ENCODE results near the gene DLG2.

DNA sequence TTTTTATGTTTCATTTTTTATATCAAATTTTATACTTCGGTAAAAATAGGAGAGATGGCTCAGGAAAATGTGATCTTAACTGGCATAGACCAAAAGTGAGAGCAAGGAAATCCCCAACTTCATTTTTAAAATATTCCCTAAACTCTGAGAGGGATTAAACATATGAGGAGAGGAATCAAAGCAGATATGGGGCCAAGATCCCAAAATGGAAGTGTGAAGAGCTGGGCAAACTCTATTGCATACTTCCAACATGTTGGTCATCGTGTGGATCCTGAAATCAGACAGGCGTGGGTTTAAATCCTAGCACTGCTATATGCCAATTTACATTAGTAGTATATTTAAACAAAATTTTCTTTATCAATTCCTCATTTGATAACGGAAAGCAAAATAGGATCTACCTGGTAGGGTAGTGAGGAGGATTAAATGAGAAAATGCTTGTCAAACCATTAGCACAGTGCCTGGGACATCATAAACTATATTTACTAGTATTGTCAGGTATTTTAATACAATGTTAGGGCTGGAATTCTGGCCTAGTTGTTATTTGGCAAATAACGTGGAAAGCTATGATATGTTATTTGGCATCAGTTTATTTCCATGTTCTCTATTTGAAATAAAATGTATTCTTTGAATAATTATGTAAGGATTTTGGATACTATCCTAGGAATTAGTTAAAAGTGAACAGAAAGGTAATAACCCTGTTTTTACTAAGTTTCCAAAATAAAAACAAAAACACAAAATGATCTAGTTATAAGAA lies 1948.1 kb downstream of the DLG2 start:
- TF ChIP-seq FOXK1 (CRISPR knock-in tag; IDR thresholded peaks at IDR 0.05): no peak
- TF ChIP-seq, protein P1, sequence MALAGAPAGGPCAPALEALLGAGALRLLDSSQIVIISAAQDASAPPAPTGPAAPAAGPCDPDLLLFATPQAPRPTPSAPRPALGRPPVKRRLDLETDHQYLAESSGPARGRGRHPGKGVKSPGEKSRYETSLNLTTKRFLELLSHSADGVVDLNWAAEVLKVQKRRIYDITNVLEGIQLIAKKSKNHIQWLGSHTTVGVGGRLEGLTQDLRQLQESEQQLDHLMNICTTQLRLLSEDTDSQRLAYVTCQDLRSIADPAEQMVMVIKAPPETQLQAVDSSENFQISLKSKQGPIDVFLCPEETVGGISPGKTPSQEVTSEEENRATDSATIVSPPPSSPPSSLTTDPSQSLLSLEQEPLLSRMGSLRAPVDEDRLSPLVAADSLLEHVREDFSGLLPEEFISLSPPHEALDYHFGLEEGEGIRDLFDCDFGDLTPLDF (CRISPR knock-in tag; IDR thresholded peaks at IDR 0.05): no peak
- TF ChIP-seq FOXJ3 (CRISPR knock-in tag; IDR thresholded peaks at IDR 0.05; ENCODE audit: borderline replicate concordance): no peak
- TF ChIP-seq, protein P2, sequence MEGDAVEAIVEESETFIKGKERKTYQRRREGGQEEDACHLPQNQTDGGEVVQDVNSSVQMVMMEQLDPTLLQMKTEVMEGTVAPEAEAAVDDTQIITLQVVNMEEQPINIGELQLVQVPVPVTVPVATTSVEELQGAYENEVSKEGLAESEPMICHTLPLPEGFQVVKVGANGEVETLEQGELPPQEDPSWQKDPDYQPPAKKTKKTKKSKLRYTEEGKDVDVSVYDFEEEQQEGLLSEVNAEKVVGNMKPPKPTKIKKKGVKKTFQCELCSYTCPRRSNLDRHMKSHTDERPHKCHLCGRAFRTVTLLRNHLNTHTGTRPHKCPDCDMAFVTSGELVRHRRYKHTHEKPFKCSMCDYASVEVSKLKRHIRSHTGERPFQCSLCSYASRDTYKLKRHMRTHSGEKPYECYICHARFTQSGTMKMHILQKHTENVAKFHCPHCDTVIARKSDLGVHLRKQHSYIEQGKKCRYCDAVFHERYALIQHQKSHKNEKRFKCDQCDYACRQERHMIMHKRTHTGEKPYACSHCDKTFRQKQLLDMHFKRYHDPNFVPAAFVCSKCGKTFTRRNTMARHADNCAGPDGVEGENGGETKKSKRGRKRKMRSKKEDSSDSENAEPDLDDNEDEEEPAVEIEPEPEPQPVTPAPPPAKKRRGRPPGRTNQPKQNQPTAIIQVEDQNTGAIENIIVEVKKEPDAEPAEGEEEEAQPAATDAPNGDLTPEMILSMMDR (IDR thresholded peaks at IDR 0.05): no peak
- no peak for TF ChIP-seq TEAD4 (CRISPR knock-in tag; IDR thresholded peaks at IDR 0.05)
- TF ChIP-seq, protein P3, sequence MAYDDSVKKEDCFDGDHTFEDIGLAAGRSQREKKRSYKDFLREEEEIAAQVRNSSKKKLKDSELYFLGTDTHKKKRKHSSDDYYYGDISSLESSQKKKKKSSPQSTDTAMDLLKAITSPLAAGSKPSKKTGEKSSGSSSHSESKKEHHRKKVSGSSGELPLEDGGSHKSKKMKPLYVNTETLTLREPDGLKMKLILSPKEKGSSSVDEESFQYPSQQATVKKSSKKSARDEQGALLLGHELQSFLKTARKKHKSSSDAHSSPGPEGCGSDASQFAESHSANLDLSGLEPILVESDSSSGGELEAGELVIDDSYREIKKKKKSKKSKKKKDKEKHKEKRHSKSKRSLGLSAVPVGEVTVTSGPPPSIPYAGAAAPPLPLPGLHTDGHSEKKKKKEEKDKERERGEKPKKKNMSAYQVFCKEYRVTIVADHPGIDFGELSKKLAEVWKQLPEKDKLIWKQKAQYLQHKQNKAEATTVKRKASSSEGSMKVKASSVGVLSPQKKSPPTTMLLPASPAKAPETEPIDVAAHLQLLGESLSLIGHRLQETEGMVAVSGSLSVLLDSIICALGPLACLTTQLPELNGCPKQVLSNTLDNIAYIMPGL (CRISPR knock-in tag; IDR thresholded peaks at IDR 0.05): no peak
- TF ChIP-seq, protein P4, sequence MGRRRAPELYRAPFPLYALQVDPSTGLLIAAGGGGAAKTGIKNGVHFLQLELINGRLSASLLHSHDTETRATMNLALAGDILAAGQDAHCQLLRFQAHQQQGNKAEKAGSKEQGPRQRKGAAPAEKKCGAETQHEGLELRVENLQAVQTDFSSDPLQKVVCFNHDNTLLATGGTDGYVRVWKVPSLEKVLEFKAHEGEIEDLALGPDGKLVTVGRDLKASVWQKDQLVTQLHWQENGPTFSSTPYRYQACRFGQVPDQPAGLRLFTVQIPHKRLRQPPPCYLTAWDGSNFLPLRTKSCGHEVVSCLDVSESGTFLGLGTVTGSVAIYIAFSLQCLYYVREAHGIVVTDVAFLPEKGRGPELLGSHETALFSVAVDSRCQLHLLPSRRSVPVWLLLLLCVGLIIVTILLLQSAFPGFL (CRISPR knock-in tag; IDR thresholded peaks at IDR 0.05; ENCODE audit: borderline replicate concordance): no peak
- TF ChIP-seq, protein P5, sequence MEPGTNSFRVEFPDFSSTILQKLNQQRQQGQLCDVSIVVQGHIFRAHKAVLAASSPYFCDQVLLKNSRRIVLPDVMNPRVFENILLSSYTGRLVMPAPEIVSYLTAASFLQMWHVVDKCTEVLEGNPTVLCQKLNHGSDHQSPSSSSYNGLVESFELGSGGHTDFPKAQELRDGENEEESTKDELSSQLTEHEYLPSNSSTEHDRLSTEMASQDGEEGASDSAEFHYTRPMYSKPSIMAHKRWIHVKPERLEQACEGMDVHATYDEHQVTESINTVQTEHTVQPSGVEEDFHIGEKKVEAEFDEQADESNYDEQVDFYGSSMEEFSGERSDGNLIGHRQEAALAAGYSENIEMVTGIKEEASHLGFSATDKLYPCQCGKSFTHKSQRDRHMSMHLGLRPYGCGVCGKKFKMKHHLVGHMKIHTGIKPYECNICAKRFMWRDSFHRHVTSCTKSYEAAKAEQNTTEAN (CRISPR knock-in tag; IDR thresholded peaks at IDR 0.05): no peak
- TF ChIP-seq, protein P6, sequence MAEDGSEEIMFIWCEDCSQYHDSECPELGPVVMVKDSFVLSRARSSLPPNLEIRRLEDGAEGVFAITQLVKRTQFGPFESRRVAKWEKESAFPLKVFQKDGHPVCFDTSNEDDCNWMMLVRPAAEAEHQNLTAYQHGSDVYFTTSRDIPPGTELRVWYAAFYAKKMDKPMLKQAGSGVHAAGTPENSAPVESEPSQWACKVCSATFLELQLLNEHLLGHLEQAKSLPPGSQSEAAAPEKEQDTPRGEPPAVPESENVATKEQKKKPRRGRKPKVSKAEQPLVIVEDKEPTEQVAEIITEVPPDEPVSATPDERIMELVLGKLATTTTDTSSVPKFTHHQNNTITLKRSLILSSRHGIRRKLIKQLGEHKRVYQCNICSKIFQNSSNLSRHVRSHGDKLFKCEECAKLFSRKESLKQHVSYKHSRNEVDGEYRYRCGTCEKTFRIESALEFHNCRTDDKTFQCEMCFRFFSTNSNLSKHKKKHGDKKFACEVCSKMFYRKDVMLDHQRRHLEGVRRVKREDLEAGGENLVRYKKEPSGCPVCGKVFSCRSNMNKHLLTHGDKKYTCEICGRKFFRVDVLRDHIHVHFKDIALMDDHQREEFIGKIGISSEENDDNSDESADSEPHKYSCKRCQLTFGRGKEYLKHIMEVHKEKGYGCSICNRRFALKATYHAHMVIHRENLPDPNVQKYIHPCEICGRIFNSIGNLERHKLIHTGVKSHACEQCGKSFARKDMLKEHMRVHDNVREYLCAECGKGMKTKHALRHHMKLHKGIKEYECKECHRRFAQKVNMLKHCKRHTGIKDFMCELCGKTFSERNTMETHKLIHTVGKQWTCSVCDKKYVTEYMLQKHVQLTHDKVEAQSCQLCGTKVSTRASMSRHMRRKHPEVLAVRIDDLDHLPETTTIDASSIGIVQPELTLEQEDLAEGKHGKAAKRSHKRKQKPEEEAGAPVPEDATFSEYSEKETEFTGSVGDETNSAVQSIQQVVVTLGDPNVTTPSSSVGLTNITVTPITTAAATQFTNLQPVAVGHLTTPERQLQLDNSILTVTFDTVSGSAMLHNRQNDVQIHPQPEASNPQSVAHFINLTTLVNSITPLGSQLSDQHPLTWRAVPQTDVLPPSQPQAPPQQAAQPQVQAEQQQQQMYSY (CRISPR knock-in tag; IDR thresholded peaks at IDR 0.05): no peak
- no peak for TF ChIP-seq FOXP1 (CRISPR knock-in tag; IDR thresholded peaks at IDR 0.05; ENCODE audit: borderline replicate concordance)
- TF ChIP-seq, protein P7, sequence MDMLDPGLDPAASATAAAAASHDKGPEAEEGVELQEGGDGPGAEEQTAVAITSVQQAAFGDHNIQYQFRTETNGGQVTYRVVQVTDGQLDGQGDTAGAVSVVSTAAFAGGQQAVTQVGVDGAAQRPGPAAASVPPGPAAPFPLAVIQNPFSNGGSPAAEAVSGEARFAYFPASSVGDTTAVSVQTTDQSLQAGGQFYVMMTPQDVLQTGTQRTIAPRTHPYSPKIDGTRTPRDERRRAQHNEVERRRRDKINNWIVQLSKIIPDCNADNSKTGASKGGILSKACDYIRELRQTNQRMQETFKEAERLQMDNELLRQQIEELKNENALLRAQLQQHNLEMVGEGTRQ (CRISPR knock-in tag; IDR thresholded peaks at IDR 0.05): no peak

Measured in WTC11 (cell line).